Activated naive CD4-positive, alpha-beta T cell treated with anti-CD3 and anti-CD28 coated beads for 36 hours (primary cell): ENCODE data around the gene XPO6. TPM values are rescaled to one million over a fixed set of nuclear protein-coding genes. Genes with fewer than 3 reads are reported as not detected.
"Not testable (repeated sequence)": the region's sequence is repeated elsewhere in the genome, so short reads cannot be mapped to it uniquely, and the experiment has no call there.

Experiments
- CTCF ChIA-PET: fragments of 350-600 bp; sonication (Branson Sonifier 250); formaldehyde crosslinking; loops from one replicate; lab custom pipeline; 2021; ENCODE audit warnings: antibody characterized with exemption; lab: Charles Lee
- DNase-seq: peaks from one replicate; pipeline ENCODE4 v3.0.0-alpha.2; 2020
- H3K27ac Mint-ChIP-seq: one replicate; pipeline ENCODE4 v1.8.0; 2021; ENCODE audit warnings: mild to moderate bottlenecking, mixed read lengths
- H3K27me3 Mint-ChIP-seq: one replicate; pipeline ENCODE4 v1.8.0; 2021; ENCODE audit warnings: low read depth, mixed read lengths
- H3K36me3 Mint-ChIP-seq: one replicate; pipeline ENCODE4 v1.8.0; 2021; ENCODE audit warnings: low read depth, mixed read lengths
- H3K4me1 Mint-ChIP-seq: one replicate; pipeline ENCODE4 v1.8.0; 2021; ENCODE audit warnings: low read depth, mixed read lengths
- H3K4me3 Mint-ChIP-seq: one replicate; pipeline ENCODE4 v1.8.0; 2021; ENCODE audit warnings: mild to moderate bottlenecking, moderate library complexity, mixed read lengths
- H3K9me3 Mint-ChIP-seq: one replicate; pipeline ENCODE4 v1.8.0; 2021; ENCODE audit warnings: mixed read lengths
- intact Hi-C: fragments of 100-400 bp; cut with micrococcal nuclease; formaldehyde crosslinking; loops from one replicate; pipeline ENCODE4 v1.15.1; 2023
- total RNA-seq, 2 experiments: library from RNA; stranded (reverse); gene quantifications; one replicate each; pipeline ENCODE4 v1.2.3, GENCODE V29; 2021

Gene XPO6
- total RNA-seq, 2 experiments from 2014 or later, result 215 to 229 TPM

DNA sequence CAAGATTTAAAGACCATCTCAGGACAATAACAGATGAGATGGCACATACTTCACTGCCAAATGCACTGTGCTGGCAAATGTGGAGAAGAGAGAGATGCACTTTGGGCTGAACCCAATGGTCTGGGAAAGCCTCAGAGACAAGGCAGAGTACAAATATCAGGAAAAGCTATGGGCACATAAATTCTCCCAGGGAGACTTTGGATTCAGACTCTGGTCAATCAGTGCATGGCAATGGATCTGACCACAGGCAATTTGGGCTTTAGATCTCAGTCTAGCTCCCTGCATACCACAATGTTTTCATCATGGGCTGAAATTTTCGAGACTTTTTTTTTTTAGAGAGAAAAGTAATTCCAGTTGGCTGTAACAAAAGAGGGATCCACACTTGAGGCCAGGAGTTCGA, 20.0 kb upstream of the XPO6 start:
- Mint-ChIP-seq H3K4me1 (no peaks in the 10 kb centered on the region), H3K4me3 (no peak overlapping the region), H3K27ac (no peak overlapping the region), H3K36me3 (no peaks in the 10 kb centered on the region), H3K9me3 (no peaks in the 10 kb centered on the region), H3K27me3 (no peaks in the 10 kb centered on the region)
- intact Hi-C loops, result no loop called here
- DNase-seq, result no peak
- CTCF ChIA-PET, result interaction anchor here (1.2 kb wide), 1 partner anchor 259 kb away, joined by 3 read pairs; no protein-coding TSS in a partner anchor

DNA sequence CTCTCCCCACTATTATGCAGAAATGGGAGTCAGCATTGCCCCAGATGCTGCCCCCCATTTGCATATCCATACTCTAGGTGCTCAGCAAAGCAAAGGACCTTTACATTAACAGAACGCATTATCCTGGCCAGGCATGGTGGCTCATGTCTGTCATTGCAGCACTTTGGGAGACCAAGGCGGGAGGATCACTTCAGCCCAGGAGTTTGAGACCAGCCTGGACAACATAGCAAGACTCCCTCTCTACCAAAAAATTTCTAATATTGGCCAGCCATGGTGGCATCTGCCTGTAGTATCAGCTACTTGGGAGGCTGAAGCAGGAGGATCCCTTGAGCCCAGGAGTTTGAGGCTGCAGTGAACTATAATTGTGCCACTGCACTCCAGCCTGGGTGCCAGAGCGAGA, 12.1 kb upstream of the XPO6 start:
- H3K27ac Mint-ChIP-seq, H3K36me3 Mint-ChIP-seq, H3K4me3 Mint-ChIP-seq, CTCF ChIA-PET, H3K9me3 Mint-ChIP-seq, H3K4me1 Mint-ChIP-seq, intact Hi-C loops, DNase-seq, H3K27me3 Mint-ChIP-seq: not testable (repeated sequence)

DNA sequence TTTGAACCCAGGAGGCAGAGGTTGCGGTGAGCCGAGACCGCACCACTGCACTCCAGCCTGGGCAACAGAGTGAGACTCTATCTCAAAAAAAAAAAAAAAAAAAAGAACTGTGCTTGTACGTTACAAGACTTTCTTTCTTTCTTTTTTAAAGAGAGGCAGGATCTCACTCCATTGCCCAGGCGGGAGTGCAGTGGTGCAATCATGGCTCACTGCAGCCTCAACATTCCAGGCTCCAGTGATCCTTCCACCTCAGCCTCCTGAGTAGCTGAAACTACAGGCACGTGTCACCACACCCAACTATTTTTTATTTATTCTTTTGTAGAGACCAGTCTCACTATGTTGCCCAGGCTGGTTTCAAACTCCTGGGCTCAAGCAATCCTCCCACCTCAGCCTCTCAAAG, 8.0 kb upstream of the XPO6 start:
- not testable (repeated sequence) for H3K27me3 Mint-ChIP-seq, H3K36me3 Mint-ChIP-seq, H3K4me3 Mint-ChIP-seq, H3K9me3 Mint-ChIP-seq, H3K27ac Mint-ChIP-seq, H3K4me1 Mint-ChIP-seq, DNase-seq
- intact Hi-C loops, result loop anchor here (2.0 kb wide), 1 partner anchor 149 kb away; no protein-coding TSS in a partner anchor
- CTCF ChIA-PET, result interaction anchor here (0.7 to 4.8 kb wide), 4 partner anchors 73 to 89 kb away, joined by 3 to 69 read pairs (median 6); no protein-coding TSS in a partner anchor

DNA sequence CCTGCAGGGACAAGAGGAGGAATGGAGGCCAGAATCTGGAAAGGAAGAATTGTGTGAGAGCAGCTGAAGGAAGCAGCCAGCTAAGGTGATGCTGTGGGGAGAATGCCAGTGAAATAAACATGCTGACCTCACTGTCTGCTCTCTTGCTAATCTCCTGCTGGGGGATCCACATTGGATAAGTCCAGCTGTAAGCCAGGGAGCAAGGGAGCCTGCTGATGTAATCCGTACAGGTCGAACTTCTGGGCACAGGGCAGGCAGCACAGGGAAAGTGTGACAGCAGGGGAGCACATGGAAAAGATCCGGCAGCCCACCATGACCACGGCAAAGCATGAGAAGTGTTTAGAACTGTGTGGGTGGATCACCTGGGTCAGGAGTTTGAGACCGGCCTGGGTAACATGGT, 7.5 kb upstream of the XPO6 start:
- Mint-ChIP-seq H3K27me3 (no peaks in the 10 kb centered on the region), H3K4me3 (no peak overlapping the region), H3K27ac (no peak overlapping the region), H3K9me3 (no peaks in the 10 kb centered on the region), H3K36me3 (no peaks in the 10 kb centered on the region), H3K4me1 (peaks cover 2% of the 10 kb centered on the region)
- no peak for DNase-seq
- intact Hi-C loops, result loop anchor here (2.0 kb wide), 1 partner anchor 148 kb away; no protein-coding TSS in a partner anchor
- CTCF ChIA-PET, result interaction anchor here (1.1 to 4.8 kb wide), 5 partner anchors 82 to 247 kb away, joined by 3 to 69 read pairs (median 9); no protein-coding TSS in a partner anchor

DNA sequence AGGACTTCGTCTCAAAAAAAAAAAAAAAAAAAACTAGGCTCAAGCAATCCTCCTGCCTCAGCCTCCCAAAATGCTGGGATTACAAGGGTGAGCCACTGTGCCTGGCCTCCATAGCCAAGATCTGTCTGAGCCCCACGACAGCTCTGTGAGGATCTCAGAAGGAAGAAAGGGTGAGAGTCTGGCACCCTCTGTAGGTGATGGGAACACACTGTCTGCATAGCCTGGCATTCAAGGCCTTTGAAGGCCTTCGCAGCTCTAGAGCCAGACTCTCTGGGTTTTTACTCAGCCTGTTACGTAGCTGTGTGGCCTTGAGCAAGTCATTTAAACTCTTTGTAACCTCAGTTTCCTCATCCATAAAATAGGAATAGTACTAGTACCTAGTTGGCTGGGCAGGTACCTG, 6.3 kb upstream of the XPO6 start:
- Mint-ChIP-seq H3K9me3 (no peaks in the 10 kb centered on the region), H3K4me3 (no peak overlapping the region), H3K27me3 (no peaks in the 10 kb centered on the region), H3K4me1 (peaks cover 2% of the 10 kb centered on the region), H3K36me3 (no peaks in the 10 kb centered on the region), H3K27ac (no peak overlapping the region)
- CTCF ChIA-PET, result interaction anchor here (0.6 to 4.8 kb wide), 31 partner anchors 14 to 1016 kb away, joined by 3 to 69 read pairs (median 4); no protein-coding TSS in a partner anchor
- DNase-seq, result peak; percentile 83
- intact Hi-C loops, result loop anchor here (1.0 to 2.0 kb wide), 3 partner anchors 81 to 246 kb away; no protein-coding TSS in a partner anchor

DNA sequence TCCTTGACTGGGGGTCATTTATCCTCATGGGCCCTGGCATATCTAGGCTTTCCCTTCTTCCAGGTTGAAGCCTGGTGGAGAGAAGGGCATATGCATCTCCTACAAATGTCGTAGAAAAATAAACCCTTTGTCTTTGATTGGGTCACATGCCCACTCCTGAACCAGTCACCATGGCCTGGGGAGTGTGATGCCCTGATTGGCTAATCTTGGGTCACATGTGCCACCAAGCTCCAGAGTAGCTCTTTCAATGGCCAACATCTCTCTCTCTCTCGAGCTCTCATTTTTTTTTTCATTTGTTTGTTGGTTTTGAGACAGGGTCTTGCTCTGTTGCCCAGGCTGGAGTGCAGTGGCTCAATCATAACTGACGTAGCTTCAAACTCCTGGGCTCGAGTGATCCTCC, 5.6 kb upstream of the XPO6 start:
- intact Hi-C loops, result no loop called here

DNA sequence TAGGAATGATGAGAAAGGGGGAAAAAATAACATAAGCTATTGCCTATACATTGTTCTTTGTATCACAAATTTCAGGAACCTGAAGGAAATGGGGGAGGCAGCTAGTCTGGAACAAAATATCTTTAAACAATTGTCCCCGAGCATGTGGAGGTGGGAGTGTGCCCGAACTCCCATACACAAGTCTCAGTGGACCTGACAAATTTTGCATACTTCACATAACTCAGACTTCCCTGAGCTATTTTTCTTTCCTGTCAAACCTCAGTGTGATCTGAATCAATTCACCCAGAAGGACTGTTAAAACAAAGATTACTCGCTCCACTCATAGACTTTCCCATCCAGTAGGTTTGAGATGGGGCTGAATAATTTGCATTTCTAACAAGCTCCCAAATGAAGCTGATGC, 1.6 kb upstream of the XPO6 start:
- no peak overlapping the region for H3K27ac Mint-ChIP-seq

More for the DNA sequence above, 5.6 kb upstream of the XPO6 start:
- H3K4me3 Mint-ChIP-seq, result no peak overlapping the region
- peaks cover 5% of the 10 kb centered on the region for H3K4me1 Mint-ChIP-seq
- CTCF ChIA-PET, result interaction anchor here (0.6 to 4.8 kb wide), 18 partner anchors 13 to 578 kb away, joined by 3 to 69 read pairs (median 5); partner anchors contain the start of gene SBK1
- no peaks in the 10 kb centered on the region for H3K27me3 Mint-ChIP-seq
- H3K27ac Mint-ChIP-seq, result no peak overlapping the region
- no peaks in the 10 kb centered on the region for H3K9me3 Mint-ChIP-seq
- H3K36me3 Mint-ChIP-seq, result no peaks in the 10 kb centered on the region
- DNase-seq, result no peak

DNA sequence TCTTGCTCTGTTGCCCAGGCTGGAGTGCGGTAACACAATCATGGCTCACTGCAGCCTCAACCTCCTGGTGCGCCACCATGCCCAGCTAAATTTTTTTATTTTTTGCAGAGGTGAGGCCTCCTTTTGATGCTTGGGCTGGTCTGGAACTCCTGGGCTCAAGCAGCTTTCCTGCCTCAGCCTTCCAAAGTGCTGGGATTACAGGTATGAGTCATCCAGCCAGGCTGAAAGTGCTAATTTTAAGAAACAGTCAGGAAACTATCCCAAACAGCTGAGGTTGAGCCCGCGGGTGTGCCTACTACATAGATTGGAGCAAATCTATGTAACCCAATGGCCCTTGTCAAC, 738 bp upstream of the XPO6 start:
- no peaks in the 10 kb centered on the region for H3K27me3 Mint-ChIP-seq
- peaks cover 28% of the 10 kb centered on the region for H3K36me3 Mint-ChIP-seq
- H3K4me1 Mint-ChIP-seq, result peaks cover 24% of the 10 kb centered on the region
- intact Hi-C loops, result loop anchor here (1.0 to 2.0 kb wide), 6 partner anchors 10 to 80 kb away; partner anchors contain the start of gene SBK1
- H3K9me3 Mint-ChIP-seq, result no peaks in the 10 kb centered on the region
- H3K27ac Mint-ChIP-seq, result peak overlapping the region; percentile 91
- CTCF ChIA-PET, result interaction anchor here (0.8 to 2.2 kb wide), 3 partner anchors 10 to 71 kb away, joined by 3 to 12 read pairs (median 5); no protein-coding TSS in a partner anchor
- DNase-seq, result no peak
- peak overlapping the region; percentile 88 for H3K4me3 Mint-ChIP-seq

More for the DNA sequence above, 1.6 kb upstream of the XPO6 start:
- no peaks in the 10 kb centered on the region for H3K9me3 Mint-ChIP-seq
- peaks cover 22% of the 10 kb centered on the region for H3K36me3 Mint-ChIP-seq
- CTCF ChIA-PET, result interaction anchor here (0.7 to 2.2 kb wide), 4 partner anchors 11 to 122 kb away, joined by 3 to 12 read pairs (median 4); no protein-coding TSS in a partner anchor
- H3K27me3 Mint-ChIP-seq, result no peaks in the 10 kb centered on the region
- H3K4me1 Mint-ChIP-seq, result peaks cover 17% of the 10 kb centered on the region
- H3K4me3 Mint-ChIP-seq, result no peak overlapping the region
- intact Hi-C loops, result loop anchor here (2.0 kb wide), 1 partner anchor 79 kb away; the partner anchor contains the start of gene SBK1
- DNase-seq, result no peak

DNA sequence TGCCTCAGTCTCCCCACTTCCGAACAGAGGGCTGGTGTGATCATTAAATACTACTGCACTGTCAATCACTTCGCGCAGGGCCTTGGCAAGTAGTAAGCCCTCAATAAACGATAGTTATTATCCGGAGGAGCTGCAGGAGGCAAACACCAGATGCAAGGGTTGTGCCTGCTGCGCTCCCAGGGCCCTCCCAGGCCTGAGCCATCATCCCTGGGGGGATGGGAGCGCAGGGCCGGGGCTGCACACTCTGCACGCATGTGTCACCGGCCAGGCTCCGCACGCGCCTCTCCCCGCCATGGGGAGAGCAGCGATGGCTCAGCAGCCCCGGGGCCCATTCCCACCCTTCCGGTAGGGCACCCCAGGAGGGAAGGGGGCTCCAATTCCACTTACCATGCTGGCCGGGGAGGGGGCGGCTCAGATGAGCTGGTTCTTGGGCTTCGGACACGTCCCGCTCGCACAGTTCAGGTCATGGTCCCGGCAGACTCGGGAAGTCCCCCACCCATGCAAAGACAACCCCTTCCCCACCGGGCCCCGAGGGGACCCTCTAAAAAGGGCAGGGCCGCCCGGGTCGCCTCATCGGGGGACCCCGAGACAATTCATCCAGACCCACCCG, 681 bp downstream of the XPO6 start:
- Mint-ChIP-seq H3K27me3 (no peaks in the 10 kb centered on the region), H3K4me1 (peaks cover 34% of the 10 kb centered on the region), H3K9me3 (no peaks in the 10 kb centered on the region), H3K27ac (peak overlapping the region; percentile 93), H3K4me3 (peak overlapping the region; percentile 96), H3K36me3 (peaks cover 39% of the 10 kb centered on the region)
- intact Hi-C loops, result no loop called here
- DNase-seq, result peak; percentile 80
- CTCF ChIA-PET, result interaction anchor here (1.0 to 3.2 kb wide), 11 partner anchors 9 to 803 kb away, joined by 3 to 16 read pairs (median 5); no protein-coding TSS in a partner anchor

DNA sequence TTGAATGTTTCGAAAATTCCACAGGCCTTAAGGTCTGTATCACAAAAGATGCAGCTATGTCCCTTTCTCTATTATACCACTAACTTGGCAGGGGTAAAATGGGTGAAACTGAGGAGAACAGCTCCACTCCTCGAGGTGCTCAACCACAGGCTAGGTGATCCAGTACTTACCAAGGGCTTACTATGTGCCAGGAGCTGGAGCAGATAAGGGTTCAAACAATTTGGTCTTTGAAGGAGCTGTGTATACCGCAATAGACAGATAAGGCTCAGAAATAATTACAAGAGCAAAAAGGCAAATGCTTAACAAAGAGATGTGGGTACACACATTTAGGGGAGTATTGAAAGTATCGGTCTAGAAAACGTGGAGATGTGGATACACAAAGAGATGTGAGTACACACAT, 1.5 kb downstream of the XPO6 start:
- no peak for DNase-seq
- H3K36me3 Mint-ChIP-seq, result peaks cover 42% of the 10 kb centered on the region
- intact Hi-C loops, result no loop called here
- CTCF ChIA-PET, result interaction anchor here (0.8 to 3.2 kb wide), 17 partner anchors 8 to 803 kb away, joined by 3 to 16 read pairs (median 4); no protein-coding TSS in a partner anchor
- peak overlapping the region; percentile 93 for H3K27ac Mint-ChIP-seq
- H3K4me1 Mint-ChIP-seq, result peaks cover 36% of the 10 kb centered on the region
- peak overlapping the region; percentile 96 for H3K4me3 Mint-ChIP-seq
- no peaks in the 10 kb centered on the region for H3K9me3 Mint-ChIP-seq
- no peaks in the 10 kb centered on the region for H3K27me3 Mint-ChIP-seq

DNA sequence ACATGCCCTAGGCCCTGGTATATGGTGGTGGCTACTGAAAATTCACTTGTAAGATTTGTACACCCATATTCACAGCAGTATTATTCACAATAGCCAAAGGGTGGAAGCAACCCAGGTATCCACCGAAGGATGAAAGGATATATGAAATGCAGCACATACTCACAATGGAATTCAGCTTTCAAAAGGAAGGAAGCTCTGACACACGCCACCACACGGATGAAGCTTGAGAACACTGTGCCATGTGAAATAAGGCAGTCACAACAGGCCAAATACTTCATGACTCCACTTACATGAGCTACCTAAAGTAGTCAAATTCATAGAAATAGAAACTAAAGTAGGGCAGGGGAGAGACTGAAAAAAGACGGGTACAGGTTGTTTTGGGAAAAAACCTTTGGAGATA, 2.9 kb downstream of the XPO6 start:
- Mint-ChIP-seq H3K4me3 (peak overlapping the region; percentile 70), H3K27me3 (no peaks in the 10 kb centered on the region), H3K36me3 (peaks cover 42% of the 10 kb centered on the region), H3K27ac (peak overlapping the region; percentile 85), H3K4me1 (peaks cover 36% of the 10 kb centered on the region), H3K9me3 (no peaks in the 10 kb centered on the region)
- peak; percentile 41 for DNase-seq
- CTCF ChIA-PET, result interaction anchor here (0.9 to 3.2 kb wide), 7 partner anchors 10 to 75 kb away, joined by 3 to 16 read pairs (median 5); no protein-coding TSS in a partner anchor
- intact Hi-C loops, result no loop called here

DNA sequence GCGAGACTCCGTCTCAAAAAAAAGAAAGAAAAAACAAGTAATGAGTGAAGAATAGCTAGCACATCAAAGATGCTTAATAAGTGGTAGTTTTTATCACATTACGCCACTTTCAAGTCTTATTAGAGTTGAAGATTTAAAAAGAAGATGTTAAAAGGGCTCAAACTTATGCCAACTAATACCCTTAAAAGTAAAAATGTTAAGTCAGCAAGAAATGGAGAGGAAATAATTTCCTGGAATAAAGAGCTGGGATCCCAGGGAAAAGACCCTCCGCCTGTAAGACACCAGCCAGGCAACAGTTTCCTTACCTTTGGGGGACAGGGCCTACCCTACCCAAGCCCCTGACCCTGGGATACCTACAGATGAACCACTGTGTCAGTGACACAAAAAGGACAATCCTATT, 3.6 kb downstream of the XPO6 start:
- H3K27ac Mint-ChIP-seq, result peak overlapping the region; percentile 85
- CTCF ChIA-PET, result interaction anchor here (0.9 to 3.2 kb wide), 4 partner anchors 9 to 74 kb away, joined by 3 to 16 read pairs (median 4); no protein-coding TSS in a partner anchor
- H3K9me3 Mint-ChIP-seq, result no peaks in the 10 kb centered on the region
- H3K4me3 Mint-ChIP-seq, result no peak overlapping the region
- peaks cover 42% of the 10 kb centered on the region for H3K36me3 Mint-ChIP-seq
- DNase-seq, result no peak
- peaks cover 36% of the 10 kb centered on the region for H3K4me1 Mint-ChIP-seq
- H3K27me3 Mint-ChIP-seq, result no peaks in the 10 kb centered on the region
- intact Hi-C loops, result no loop called here
